ENCODE measurements around the gene LRGUK. TPM values are rescaled to one million over a fixed set of nuclear protein-coding genes. Genes with fewer than 3 reads are reported as not detected.

The LRGUK gene
- total RNA-seq, 1 experiment from 2014 or later, result 1.5 TPM

DNA sequence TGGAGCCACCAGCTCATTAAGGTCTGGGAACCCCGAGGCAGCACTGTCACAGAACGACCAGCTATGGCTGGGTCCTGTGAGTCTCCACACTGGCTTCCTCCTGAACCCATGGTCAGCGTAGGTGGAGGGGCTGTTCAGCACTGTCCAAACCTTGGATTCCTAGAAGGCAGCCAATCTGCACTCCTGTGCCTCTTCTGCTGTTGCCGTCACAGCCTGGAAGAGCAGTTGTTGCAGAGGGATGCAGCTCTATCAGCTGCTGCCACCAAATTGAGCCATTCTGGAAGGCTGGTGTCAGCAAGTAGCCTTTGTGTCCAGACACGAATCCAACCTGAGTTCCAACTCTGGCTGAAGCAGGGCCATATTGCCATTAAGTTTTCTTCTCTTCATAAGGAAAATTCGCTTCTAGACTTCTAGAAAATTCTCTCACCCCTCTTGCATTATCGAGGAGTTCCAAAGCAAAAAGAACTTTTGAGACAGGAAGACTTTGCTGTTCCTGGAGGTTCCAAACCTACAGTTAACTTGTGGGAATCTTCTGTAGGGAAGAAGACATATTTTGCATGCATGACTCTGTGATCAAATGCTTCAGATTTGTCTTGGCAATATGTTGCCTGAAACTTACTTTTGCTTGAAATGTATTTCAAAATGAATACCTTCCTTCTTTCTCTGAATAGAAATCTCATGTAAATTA is 84.0 kb downstream of the LRGUK start:
- Histone ChIP-seq H4K8ac (replicated peaks; ENCODE audit: insufficient read length, low read depth, low read length) (no peak overlapping the region), H2BK5ac (ENCODE audit: insufficient read length, low read length) (no peak overlapping the region), H3K14ac (ENCODE audit: insufficient read depth, low read length) (no peak overlapping the region), H3K23me2 (ENCODE audit: insufficient read length, low read depth, low read length, poor library complexity, severe bottlenecking) (no peaks in the 10 kb centered on the region), H2BK20ac (ENCODE audit: low read depth, low read length, poor library complexity, severe bottlenecking) (no peak overlapping the region), H2AK5ac (ENCODE audit: insufficient read length, low read length) (no peak overlapping the region), H3K4me1 (ENCODE audit: insufficient read depth, low read length) (no peaks in the 10 kb centered on the region), H2BK12ac (ENCODE audit: insufficient read length, low read depth, low read length) (no peak overlapping the region), H3K18ac (ENCODE audit: insufficient read length, low read depth, low read length) (no peak overlapping the region), H3K79me2 (ENCODE audit: insufficient read depth, low read length) (no peaks in the 10 kb centered on the region), H3K4me2 (ENCODE audit: insufficient read depth, insufficient read length, low read length) (no peak overlapping the region), H4K91ac (ENCODE audit: insufficient read length, low read depth, low read length) (no peak overlapping the region), H3K9ac (ENCODE audit: extremely low read depth, insufficient read length, low read length) (no peak overlapping the region), H2AFZ (ENCODE audit: low read length) (no peak overlapping the region), H3K56ac (ENCODE audit: insufficient read length, low read depth, low read length) (no peak overlapping the region), H3K79me1 (ENCODE audit: insufficient read depth, low read depth, low read length, poor library complexity, severe bottlenecking) (no peaks in the 10 kb centered on the region), H3K27me3 (ENCODE audit: insufficient read depth, low read length) (no peaks in the 10 kb centered on the region; the same call in 1 of the 2 replicates), H2BK120ac (ENCODE audit: low read depth, low read length, poor library complexity, severe bottlenecking) (no peak overlapping the region), H3K4ac (ENCODE audit: low read depth, low read length) (no peak overlapping the region), H3K23ac (ENCODE audit: insufficient read length, low read depth, low read length) (no peak overlapping the region), H4K5ac (ENCODE audit: insufficient read length, low read depth, low read length) (no peak overlapping the region), H3K27ac (ENCODE audit: insufficient read length, low read depth, low read length) (no peak overlapping the region), H3T11ph (ENCODE audit: low read length) (no peak overlapping the region), H2BK15ac (ENCODE audit: low read depth, low read length) (no peak overlapping the region), H4K20me1 (ENCODE audit: control insufficient read depth, insufficient read depth, insufficient read length) (no peaks in the 10 kb centered on the region), H3K9me3 (ENCODE audit: control insufficient read depth, low read depth, low read length) (no peaks in the 10 kb centered on the region)
- no CpG with 5 or more reads among the region's 7 CpGs for WGBS (ENCODE audit: extremely low coverage, insufficient read length, low lambda C conversion rate)
- Mint-ChIP-seq H3K27ac (no peak overlapping the region), H3K9me3 (peaks cover 0 to 1% of the 10 kb centered on the region in 2 experiments; a peak in 1 of 5 replicates), H3K36me3 (ENCODE audit: insufficient read depth in 1 of 3, low read depth in 3 of 3) (peaks cover 0 to 13% (median 6%) of the 10 kb centered on the region in 3 experiments; a peak in 5 of 7 replicates), H3K4me1 (peaks cover 0 to 2% of the 10 kb centered on the region in 2 experiments; a peak in 1 of 4 replicates), H3K4me3 (no peak overlapping the region), H3K27me3 (ENCODE audit: low read depth) (no peaks in the 10 kb centered on the region; the same call in 1 of the 2 replicates)
- TF ChIP-seq, protein P1, sequence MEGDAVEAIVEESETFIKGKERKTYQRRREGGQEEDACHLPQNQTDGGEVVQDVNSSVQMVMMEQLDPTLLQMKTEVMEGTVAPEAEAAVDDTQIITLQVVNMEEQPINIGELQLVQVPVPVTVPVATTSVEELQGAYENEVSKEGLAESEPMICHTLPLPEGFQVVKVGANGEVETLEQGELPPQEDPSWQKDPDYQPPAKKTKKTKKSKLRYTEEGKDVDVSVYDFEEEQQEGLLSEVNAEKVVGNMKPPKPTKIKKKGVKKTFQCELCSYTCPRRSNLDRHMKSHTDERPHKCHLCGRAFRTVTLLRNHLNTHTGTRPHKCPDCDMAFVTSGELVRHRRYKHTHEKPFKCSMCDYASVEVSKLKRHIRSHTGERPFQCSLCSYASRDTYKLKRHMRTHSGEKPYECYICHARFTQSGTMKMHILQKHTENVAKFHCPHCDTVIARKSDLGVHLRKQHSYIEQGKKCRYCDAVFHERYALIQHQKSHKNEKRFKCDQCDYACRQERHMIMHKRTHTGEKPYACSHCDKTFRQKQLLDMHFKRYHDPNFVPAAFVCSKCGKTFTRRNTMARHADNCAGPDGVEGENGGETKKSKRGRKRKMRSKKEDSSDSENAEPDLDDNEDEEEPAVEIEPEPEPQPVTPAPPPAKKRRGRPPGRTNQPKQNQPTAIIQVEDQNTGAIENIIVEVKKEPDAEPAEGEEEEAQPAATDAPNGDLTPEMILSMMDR (conservative IDR thresholded peaks at IDR 0.05), result no peak
- no peak for DNase-seq
